NCI-H2081 (cell line): ENCODE measurements around the gene GLE1.
"Not testable (repeated sequence)": the region's sequence is repeated elsewhere in the genome, so short reads cannot be mapped to it uniquely, and the experiment has no call there.

ENCODE experiments used
- DNase-seq, 2 experiments: peaks; one replicate each; lab custom pipeline; 2025; lab: John Stamatoyannopoulos, UW

Gene GLE1

GRCh38 chr9:128552153-128552743, 47.7 kb downstream of the GLE1 start, which contains the start of gene SPTAN1:
Gene SPTAN1 (plus strand): TSS chr9:128552587. CDS start chr9:128566741, 14,154 bp downstream.
- peak; percentile 86 to 91 for DNase-seq

DNA sequence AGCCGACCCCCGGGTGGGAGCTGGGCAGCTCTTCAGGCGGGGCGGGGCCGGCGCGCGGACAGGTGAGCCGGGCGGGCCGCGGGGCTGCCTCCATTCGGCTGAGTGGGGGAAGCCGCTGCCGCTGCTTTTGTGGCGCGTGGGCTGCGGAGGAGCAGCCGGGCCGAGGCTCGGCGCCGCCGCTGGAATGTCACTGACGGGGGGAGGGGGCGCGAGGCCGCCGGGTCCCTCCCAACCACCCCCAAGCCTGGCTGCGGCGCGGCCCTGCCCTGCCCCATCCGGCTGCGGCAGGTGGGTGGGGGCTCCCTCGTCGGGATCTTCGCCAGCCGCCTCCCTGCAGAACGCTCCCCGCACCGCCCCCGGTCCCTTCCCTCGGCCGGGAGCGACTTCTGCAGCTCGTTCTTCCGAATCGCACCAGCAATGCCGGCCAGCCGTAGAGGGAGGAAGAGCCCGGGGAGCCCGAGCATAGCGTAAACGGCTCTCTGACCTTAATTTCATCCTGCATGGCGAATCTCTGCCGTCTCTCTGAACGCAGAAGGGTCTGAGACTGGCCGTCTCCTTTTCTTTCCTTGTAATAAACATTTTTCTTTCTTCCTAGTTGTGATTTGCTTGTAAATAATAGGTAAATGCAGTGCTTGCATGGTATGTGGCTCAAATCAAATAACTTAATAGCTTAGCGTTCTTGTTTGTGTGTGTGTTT, 48.4 kb downstream of the GLE1 start:
- peak; percentile 48 to 61 for DNase-seq

GRCh38 chr9:128553728-128554127, 49.2 kb downstream of the GLE1 start:
- DNase-seq: no peak

GRCh38 chr9:128554155-128554862, 49.8 kb downstream of the GLE1 start:
- DNase-seq: no peak

DNA sequence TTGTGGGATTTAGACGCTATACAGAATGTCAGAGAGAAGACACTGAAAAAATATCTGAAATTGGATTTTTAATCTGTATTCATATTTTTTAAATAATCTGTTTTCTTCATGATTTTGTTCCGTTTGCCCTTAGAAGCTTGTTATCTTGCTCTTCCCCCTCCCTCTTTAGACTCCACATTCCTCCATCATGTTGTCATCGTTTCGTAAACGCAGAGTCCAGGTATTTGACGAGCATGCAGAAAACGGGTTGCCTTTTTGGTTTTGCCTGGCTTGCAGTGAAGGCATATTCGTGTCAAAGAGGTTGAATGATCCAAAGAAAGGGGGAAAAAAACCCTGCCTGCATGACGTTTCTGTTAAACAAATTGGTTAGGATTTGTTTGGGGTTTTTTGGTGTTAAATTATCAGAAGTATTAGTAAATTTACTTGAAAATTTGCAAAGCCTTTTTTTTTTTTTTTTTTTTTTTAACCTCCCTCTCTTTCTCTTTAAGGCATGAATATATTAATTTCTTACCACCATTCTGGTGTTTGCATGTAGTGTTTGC, 50.7 kb downstream of the GLE1 start:
- DNase-seq: no peak

GRCh38 chr9:128556276-128556675, 51.8 kb downstream of the GLE1 start:
- DNase-seq: no peak

DNA sequence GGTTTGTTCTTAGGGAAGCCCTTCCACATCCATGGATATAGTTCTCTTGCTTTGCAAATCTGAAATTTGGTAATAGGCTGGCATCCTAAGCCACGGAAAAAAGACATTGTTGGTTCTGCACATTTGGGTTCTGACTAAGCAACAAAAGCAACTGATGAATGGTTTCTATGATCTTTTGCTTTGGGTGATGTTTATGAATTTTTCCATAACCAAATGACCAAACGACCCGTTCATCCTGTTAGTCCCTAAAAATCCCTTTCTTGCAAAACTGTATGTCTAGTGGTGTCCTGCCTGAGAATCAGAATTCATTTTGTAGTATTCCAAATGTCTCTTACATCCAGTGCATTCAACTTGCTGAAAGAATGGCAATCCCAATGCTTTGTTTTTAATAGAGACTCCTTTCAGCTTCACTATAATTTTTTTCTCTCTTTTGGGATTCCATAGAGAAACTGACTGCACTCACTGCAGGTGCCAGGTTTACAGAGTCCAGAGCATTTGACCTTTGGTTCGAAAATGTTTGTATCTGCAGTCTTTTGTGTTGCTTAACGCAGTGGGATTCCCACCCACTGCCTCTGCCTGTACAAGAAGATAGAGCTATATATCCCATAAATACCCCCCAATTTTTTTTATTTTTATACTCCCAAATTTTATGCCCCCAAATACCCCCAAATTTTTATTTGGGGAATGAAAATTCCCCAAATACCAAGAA, 52.6 kb downstream of the GLE1 start:
- no peak for DNase-seq

- DNase-seq: peak; percentile 34 to 57
Measured at GRCh38 chr9:128558431-128559310, 54.2 kb downstream of the GLE1 start.

- no peak for DNase-seq
Measured at GRCh38 chr9:128565578-128565977, 61.1 kb downstream of the GLE1 start.

- DNase-seq: no peak
Measured at GRCh38 chr9:128568470-128569078, 64.1 kb downstream of the GLE1 start.

DNA sequence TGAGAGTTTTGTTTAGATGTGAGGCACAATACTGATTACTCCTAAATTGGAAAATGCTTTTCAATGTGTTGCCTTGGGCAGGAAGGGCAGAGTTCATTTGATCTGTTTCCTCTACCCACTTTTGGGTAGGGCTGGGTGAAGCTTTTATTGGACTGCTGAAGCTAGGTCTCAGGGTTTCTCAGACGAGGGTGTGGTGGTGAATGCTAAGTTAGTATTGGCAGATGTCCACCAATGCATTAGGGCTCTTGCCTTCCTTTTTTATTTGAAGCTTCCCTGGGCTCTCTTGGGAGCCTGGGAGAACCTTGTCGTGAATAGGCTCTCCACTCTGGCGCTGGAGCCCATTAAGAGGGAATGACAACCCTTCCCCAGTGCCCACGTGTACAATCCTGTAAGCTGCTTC, 71.0 kb downstream of the GLE1 start:
- no peak for DNase-seq

- no peak for DNase-seq
Measured at GRCh38 chr9:128575916-128576315, 71.4 kb downstream of the GLE1 start.

- DNase-seq: no peak
Measured at GRCh38 chr9:128577206-128577605, 72.7 kb downstream of the GLE1 start.

- DNase-seq: no peak
Measured at GRCh38 chr9:128579194-128579593, 74.7 kb downstream of the GLE1 start.

GRCh38 chr9:128580731-128581130, 76.2 kb downstream of the GLE1 start:
- DNase-seq: no peak

- not testable (repeated sequence) for DNase-seq
Measured at GRCh38 chr9:128585155-128585554, 80.6 kb downstream of the GLE1 start.

DNA sequence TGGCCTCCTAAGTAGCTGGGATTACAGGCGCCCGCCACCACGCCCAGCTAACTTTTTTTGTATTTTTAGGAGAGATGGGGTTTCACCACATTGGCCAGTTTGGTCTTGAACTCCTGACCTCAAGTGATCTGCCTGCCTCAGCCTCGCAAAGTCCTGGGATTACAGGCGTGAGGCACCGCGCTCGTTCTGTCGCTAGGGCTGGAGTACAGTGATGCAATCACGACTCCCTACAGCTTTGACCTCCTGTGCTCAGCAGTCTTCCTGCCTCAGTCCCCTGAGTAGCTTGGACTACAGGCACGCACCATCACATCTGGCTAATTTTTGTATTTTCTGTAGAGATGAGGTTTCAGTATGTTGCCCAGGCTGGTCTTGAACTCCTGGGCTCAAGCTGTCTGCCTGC, 82.4 kb downstream of the GLE1 start:
- not testable (repeated sequence) for DNase-seq

- DNase-seq: no peak
Measured at GRCh38 chr9:128587453-128587852, 82.9 kb downstream of the GLE1 start.

DNA sequence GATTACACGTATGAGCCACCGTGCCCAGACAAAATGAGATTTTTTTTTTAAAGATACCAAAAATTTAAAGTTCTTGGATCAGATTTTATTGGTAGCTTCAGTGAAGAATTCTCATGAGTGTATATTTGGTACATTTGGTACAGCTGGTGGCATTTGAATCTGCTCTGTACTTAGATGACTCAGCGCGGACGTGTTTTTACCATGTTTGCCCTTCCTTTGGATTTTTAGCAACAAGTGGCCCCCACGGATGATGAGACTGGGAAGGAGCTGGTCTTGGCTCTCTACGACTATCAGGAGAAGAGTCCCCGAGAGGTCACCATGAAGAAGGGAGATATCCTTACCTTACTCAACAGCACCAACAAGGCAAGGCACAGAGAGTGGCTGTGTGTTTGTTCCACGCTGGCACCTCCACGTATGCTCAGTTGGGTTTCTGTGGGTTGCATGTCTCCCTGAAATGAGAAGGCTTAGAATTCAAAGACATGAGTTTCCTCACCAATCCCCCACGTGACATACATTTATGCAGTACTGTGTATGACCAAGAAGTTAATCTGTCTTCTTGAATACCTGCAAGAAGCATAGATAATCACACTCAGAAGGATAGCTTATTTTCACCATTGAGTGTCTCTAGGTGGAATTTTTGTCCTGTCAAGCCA, 84.2 kb downstream of the GLE1 start:
- no peak for DNase-seq
